Stimulated activated CD8-positive, alpha-beta memory T cell treated with anti-CD3 and anti-CD28 coated beads, Interleukin-12 subunit alpha, Interleukin-12 subunit beta, amount 100 ng/mL, for 1 hour (primary cell): ENCODE measurements around the gene HYAL3.
"Not testable (repeated sequence)": the region's sequence is repeated elsewhere in the genome, so short reads cannot be mapped to it uniquely, and the experiment has no call there.

Source experiments
- DNase-seq: peaks from one replicate; pipeline ENCODE4 v3.0.0-alpha.2; 2020; ENCODE audit warnings: low read depth

The HYAL3 gene

GRCh38 chr3:50314816-50315215, 15.6 kb upstream of the HYAL3 start:
- no peak for DNase-seq

GRCh38 chr3:50314342-50314741, 15.1 kb upstream of the HYAL3 start:
- DNase-seq: no peak

- not testable (repeated sequence) for DNase-seq
Observed at GRCh38 chr3:50312041-50312440, 12.8 kb upstream of the HYAL3 start.

- no peak for DNase-seq
Observed at GRCh38 chr3:50304601-50305000, 5.4 kb upstream of the HYAL3 start.

GRCh38 chr3:50303013-50303815, 4.0 kb upstream of the HYAL3 start, which contains the start of gene HYAL1:
Gene HYAL1, minus strand, starts transcription at chr3:50303574. Its CDS starts 618 bp downstream, at chr3:50302956.
- no peak for DNase-seq

GRCh38 chr3:50302095-50303012, 3.1 kb upstream of the HYAL3 start:
- no peak for DNase-seq

GRCh38 chr3:50300681-50301254, 1.6 kb upstream of the HYAL3 start:
- no peak for DNase-seq

GRCh38 chr3:50299929-50300680, 900 bp upstream of the HYAL3 start:
- DNase-seq: no peak

GRCh38 chr3:50299638-50299928, 378 bp upstream of the HYAL3 start:
- no peak for DNase-seq

- no peak for DNase-seq
Observed at GRCh38 chr3:50297896-50298725, 1.1 kb downstream of the HYAL3 start.

- DNase-seq: no peak
Observed at GRCh38 chr3:50297384-50297775, 1.8 kb downstream of the HYAL3 start.

GRCh38 chr3:50296721-50297383, 2.4 kb downstream of the HYAL3 start:
- no peak for DNase-seq

GRCh38 chr3:50295553-50296431, 3.4 kb downstream of the HYAL3 start:
- DNase-seq: no peak

GRCh38 chr3:50294492-50295403, 4.5 kb downstream of the HYAL3 start:
- no peak for DNase-seq

GRCh38 chr3:50294089-50294488, 5.1 kb downstream of the HYAL3 start:
- DNase-seq: no peak

- no peak for DNase-seq
Observed at GRCh38 chr3:50293079-50293801, 6.0 kb downstream of the HYAL3 start.

GRCh38 chr3:50292159-50293078, 6.8 kb downstream of the HYAL3 start, which contains the start of gene IFRD2:
Gene IFRD2, minus strand, starts transcription at chr3:50292429. Its CDS starts 155 bp downstream, at chr3:50292274.
- peak; percentile 87 for DNase-seq
